Parathyroid adenoma (tissue), 2 donors: Measurements from ENCODE around the gene SRGAP3.
"Not testable (repeated sequence)": the region's sequence is repeated elsewhere in the genome, so short reads cannot be mapped to it uniquely, and the experiment has no call there.

Experiments used
- H2AFZ ChIP-seq: fragments of 300-600 bp; sonication (generic); one replicate; pipeline ENCODE4 v1.7.0; 2017; ENCODE audit warnings: antibody characterized with exemption, mild to moderate bottlenecking
- H3K27ac ChIP-seq: fragments of 300-600 bp; sonication (generic); one replicate; pipeline ENCODE4 v1.7.0; 2017
- H3K27me3 ChIP-seq: fragments of 300-600 bp; sonication (generic); one replicate; pipeline ENCODE4 v1.7.0; 2017; ENCODE audit warnings: low read length; ENCODE audit not compliant: control insufficient read depth, insufficient read depth
- H3K36me3 ChIP-seq: fragments of 300-600 bp; sonication (generic); one replicate; pipeline ENCODE4 v1.7.0; 2017; ENCODE audit warnings: low read length; ENCODE audit not compliant: control insufficient read depth, insufficient read depth
- H3K4me1 ChIP-seq: fragments of 300-600 bp; sonication (generic); one replicate; pipeline ENCODE4 v1.7.0; 2017; ENCODE audit warnings: control low read depth
- H3K4me2 ChIP-seq: fragments of 300-600 bp; sonication (generic); one replicate; pipeline ENCODE4 v1.7.0; 2017; ENCODE audit warnings: low read length
- H3K4me3 ChIP-seq: fragments of 300-600 bp; sonication (generic); one replicate; pipeline ENCODE4 v1.7.0; 2017; ENCODE audit warnings: low read depth, low read length
- H3K79me2 ChIP-seq: fragments of 300-600 bp; sonication (generic); one replicate; pipeline ENCODE4 v1.7.0; 2017; ENCODE audit warnings: control low read depth
- H3K9ac ChIP-seq: fragments of 300-600 bp; sonication (generic); one replicate; pipeline ENCODE4 v1.7.0; 2017; ENCODE audit warnings: mild to moderate bottlenecking
- H3K9me3 ChIP-seq: fragments of 300-600 bp; sonication (generic); one replicate; pipeline ENCODE4 v1.7.0; 2017; ENCODE audit warnings: low read length; ENCODE audit not compliant: control insufficient read depth
- CTCF ChIP-seq: fragments of 300-600 bp; sonication (generic); IDR thresholded peaks from one replicate; pipeline ENCODE4 v1.7.0; 2017; ENCODE audit warnings: antibody characterized with exemption, mild to moderate bottlenecking
- donor health status: primary hyperparathyroidism.

The SRGAP3 gene

GRCh38 chr3:9088441-9089353, 160.7 kb downstream of the SRGAP3 start:
- Histone ChIP-seq H2AFZ (no peak overlapping the region), H3K4me1 (no peaks in the 10 kb centered on the region), H3K36me3 (no peaks in the 10 kb centered on the region), H3K4me2 (no peak overlapping the region), H3K79me2 (no peaks in the 10 kb centered on the region), H3K27ac (no peak overlapping the region), H3K9me3 (no peaks in the 10 kb centered on the region), H3K27me3 (no peaks in the 10 kb centered on the region), H3K9ac (no peak overlapping the region), H3K4me3 (no peak overlapping the region)
- TF ChIP-seq CTCF, result no peak

GRCh38 chr3:9087831-9088413, 161.5 kb downstream of the SRGAP3 start:
- Histone ChIP-seq H3K36me3 (no peaks in the 10 kb centered on the region), H3K4me1 (no peaks in the 10 kb centered on the region), H3K4me3 (no peak overlapping the region), H3K27me3 (no peaks in the 10 kb centered on the region), H3K9me3 (no peaks in the 10 kb centered on the region), H3K27ac (no peak overlapping the region), H3K9ac (no peak overlapping the region), H3K79me2 (no peaks in the 10 kb centered on the region), H2AFZ (no peak overlapping the region), H3K4me2 (no peak overlapping the region)
- TF ChIP-seq CTCF, result no peak

- not testable (repeated sequence) for H3K27me3 ChIP-seq, H3K79me2 ChIP-seq, H3K9ac ChIP-seq, H2AFZ ChIP-seq, H3K36me3 ChIP-seq, H3K4me3 ChIP-seq, H3K4me2 ChIP-seq, H3K4me1 ChIP-seq, H3K27ac ChIP-seq, H3K9me3 ChIP-seq
These were observed 164.0 kb downstream of the SRGAP3 start for GRCh38 chr3:9085428-9085827.

- Histone ChIP-seq H3K36me3 (no peaks in the 10 kb centered on the region), H3K4me2 (no peak overlapping the region), H2AFZ (no peak overlapping the region), H3K27me3 (no peaks in the 10 kb centered on the region), H3K9ac (no peak overlapping the region), H3K27ac (no peak overlapping the region), H3K79me2 (no peaks in the 10 kb centered on the region), H3K4me3 (no peak overlapping the region), H3K4me1 (no peaks in the 10 kb centered on the region), H3K9me3 (no peaks in the 10 kb centered on the region)
- no peak for TF ChIP-seq CTCF
These were observed 168.1 kb downstream of the SRGAP3 start for GRCh38 chr3:9081184-9081818.

- Histone ChIP-seq H3K27ac (no peak overlapping the region), H3K4me1 (no peaks in the 10 kb centered on the region), H3K79me2 (no peaks in the 10 kb centered on the region), H2AFZ (no peak overlapping the region), H3K4me2 (no peak overlapping the region), H3K9me3 (no peaks in the 10 kb centered on the region), H3K27me3 (no peaks in the 10 kb centered on the region), H3K36me3 (no peaks in the 10 kb centered on the region), H3K9ac (no peak overlapping the region), H3K4me3 (no peak overlapping the region)
- no peak for TF ChIP-seq CTCF
These were observed 169.3 kb downstream of the SRGAP3 start for GRCh38 chr3:9080163-9080562.
